A673 (cell line): Measurements from ENCODE around the gene H1-8.

Experiments used
- EZH2 ChIP-seq: fragments of 200-600 bp; sonication (generic); IDR thresholded peaks from 2 replicates; pipeline ENCODE4 v1.6.1; 2017; ENCODE audit warnings: borderline replicate concordance, low read depth, mild to moderate bottlenecking, mixed read lengths, antibody characterized with exemption, low read length; ENCODE audit not compliant: poor library complexity, severe bottlenecking
- TF ChIP-seq, protein P1 (sequence below): fragments of 300-800, 200-600 bp; sonication (generic); conservative IDR thresholded peaks from 2 replicates; pipeline ENCODE4 v1.5.1; 2017; ENCODE audit warnings: low read depth, mild to moderate bottlenecking, antibody characterized with exemption, low read length, moderate library complexity, mixed read lengths

DNA sequence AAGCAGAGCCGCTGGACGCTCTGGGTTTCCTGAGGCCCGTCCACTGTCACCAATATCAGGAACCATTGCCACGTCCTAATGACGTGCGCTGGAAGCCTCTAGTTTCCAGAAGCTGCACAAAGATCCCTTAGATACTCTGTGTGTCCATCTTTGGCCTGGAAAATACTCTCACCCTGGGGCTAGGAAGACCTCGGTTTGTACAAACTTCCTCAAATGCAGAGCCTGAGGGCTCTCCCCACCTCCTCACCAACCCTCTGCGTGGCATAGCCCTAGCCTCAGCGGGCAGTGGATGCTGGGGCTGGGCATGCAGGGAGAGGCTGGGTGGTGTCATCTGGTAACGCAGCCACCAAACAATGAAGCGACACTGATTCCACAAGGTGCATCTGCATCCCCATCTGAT is 11.3 kb upstream of the H1-8 start:
- TF ChIP-seq, protein P1, sequence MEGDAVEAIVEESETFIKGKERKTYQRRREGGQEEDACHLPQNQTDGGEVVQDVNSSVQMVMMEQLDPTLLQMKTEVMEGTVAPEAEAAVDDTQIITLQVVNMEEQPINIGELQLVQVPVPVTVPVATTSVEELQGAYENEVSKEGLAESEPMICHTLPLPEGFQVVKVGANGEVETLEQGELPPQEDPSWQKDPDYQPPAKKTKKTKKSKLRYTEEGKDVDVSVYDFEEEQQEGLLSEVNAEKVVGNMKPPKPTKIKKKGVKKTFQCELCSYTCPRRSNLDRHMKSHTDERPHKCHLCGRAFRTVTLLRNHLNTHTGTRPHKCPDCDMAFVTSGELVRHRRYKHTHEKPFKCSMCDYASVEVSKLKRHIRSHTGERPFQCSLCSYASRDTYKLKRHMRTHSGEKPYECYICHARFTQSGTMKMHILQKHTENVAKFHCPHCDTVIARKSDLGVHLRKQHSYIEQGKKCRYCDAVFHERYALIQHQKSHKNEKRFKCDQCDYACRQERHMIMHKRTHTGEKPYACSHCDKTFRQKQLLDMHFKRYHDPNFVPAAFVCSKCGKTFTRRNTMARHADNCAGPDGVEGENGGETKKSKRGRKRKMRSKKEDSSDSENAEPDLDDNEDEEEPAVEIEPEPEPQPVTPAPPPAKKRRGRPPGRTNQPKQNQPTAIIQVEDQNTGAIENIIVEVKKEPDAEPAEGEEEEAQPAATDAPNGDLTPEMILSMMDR = no peak
- TF ChIP-seq EZH2 = no peak
